Peyer's patch (tissue), 4 donors: ENCODE measurements around the gene SLC1A2.

Experiments
- CTCF ChIP-seq, 6 experiments: fragments of 450-650 bp in 4 of 6; fragments of 200-600 bp in 2 of 6; sonication (generic) in 1 of 6; IDR thresholded peaks; one replicate each; pipeline ENCODE4 v1.5.1; 2017 to 2019; ENCODE audit warnings: antibody characterized with exemption in 6 of 6, mild to moderate bottlenecking in 3 of 6, moderate library complexity in 1 of 6
- POLR2A ChIP-seq, 2 donors: fragments of 450-650 bp; IDR thresholded peaks; one replicate each; pipeline ENCODE4 v1.5.1; 2017; ENCODE audit warnings: antibody characterized with exemption in 2 of 2, mild to moderate bottlenecking in 2 of 2, moderate library complexity in 2 of 2

GRCh38 chr11:35323076-35323868, 96.1 kb downstream of the SLC1A2 start:
- TF ChIP-seq CTCF (IDR thresholded peaks at IDR 0.05) (no peak), POLR2A (IDR thresholded peaks at IDR 0.05) (no peak)
